AG04450 (cell line): ENCODE results near the gene ATP6V0D1. TPM values are rescaled to one million over a fixed set of nuclear protein-coding genes. Genes with fewer than 3 reads are reported as not detected.
"Not testable (repeated sequence)": the region's sequence is repeated elsewhere in the genome, so short reads cannot be mapped to it uniquely, and the experiment has no call there.

Experiments used
- CTCF ChIA-PET: fragments of 300-600, 350-600 bp; formaldehyde crosslinking; extraction: SDS; loops from one replicate; lab custom pipeline; 2022; ENCODE audit warnings: antibody characterized with exemption, inconsistent platforms; lab: Charles Lee
- POLR2A ChIA-PET: fragments of 350-600 bp; formaldehyde crosslinking; extraction: SDS; loops from one replicate; lab custom pipeline; 2021; ENCODE audit warnings: antibody characterized with exemption, inconsistent platforms; lab: Yijun Ruan, JAX
- DNase-seq: peaks from one replicate; pipeline ENCODE4 v3.0.0-alpha.2; 2011; ENCODE audit warnings: low read depth, low spot score
- H3K27ac ChIP-seq: one replicate; pipeline ENCODE4 v1.5.1; 2012; ENCODE audit warnings: low read depth, low read length, control low read depth
- H3K27me3 ChIP-seq: one replicate; pipeline ENCODE4 v1.6.0; 2012; ENCODE audit warnings: low read length; ENCODE audit not compliant: control insufficient read depth, insufficient read depth
- H3K4me3 ChIP-seq: 2 replicates; pipeline ENCODE4 v1.5.1; 2011; ENCODE audit warnings: mild to moderate bottlenecking, low read depth, low read length, control low read depth
- H3K9me3 ChIP-seq: 2 replicates; pipeline ENCODE4 v1.5.1; 2012; ENCODE audit warnings: low read length; ENCODE audit not compliant: control insufficient read depth, insufficient read depth
- polyA plus RNA-seq: library from polyadenylated mRNA; depleted of rRNA; stranded (reverse); fragments of >200 nt; gene quantifications from 2 replicates; pipeline ENCODE4 v1.2.3, GENCODE V29; 2011
- TF ChIP-seq, protein P1 (sequence below): IDR thresholded peaks from 2 replicates; pipeline ENCODE4 v1.5.1; 2011; ENCODE audit warnings: low read depth, low read length, control low read depth, inconsistent platforms

Gene ATP6V0D1
- polyA plus RNA-seq, 1 experiment = 101 TPM

DNA sequence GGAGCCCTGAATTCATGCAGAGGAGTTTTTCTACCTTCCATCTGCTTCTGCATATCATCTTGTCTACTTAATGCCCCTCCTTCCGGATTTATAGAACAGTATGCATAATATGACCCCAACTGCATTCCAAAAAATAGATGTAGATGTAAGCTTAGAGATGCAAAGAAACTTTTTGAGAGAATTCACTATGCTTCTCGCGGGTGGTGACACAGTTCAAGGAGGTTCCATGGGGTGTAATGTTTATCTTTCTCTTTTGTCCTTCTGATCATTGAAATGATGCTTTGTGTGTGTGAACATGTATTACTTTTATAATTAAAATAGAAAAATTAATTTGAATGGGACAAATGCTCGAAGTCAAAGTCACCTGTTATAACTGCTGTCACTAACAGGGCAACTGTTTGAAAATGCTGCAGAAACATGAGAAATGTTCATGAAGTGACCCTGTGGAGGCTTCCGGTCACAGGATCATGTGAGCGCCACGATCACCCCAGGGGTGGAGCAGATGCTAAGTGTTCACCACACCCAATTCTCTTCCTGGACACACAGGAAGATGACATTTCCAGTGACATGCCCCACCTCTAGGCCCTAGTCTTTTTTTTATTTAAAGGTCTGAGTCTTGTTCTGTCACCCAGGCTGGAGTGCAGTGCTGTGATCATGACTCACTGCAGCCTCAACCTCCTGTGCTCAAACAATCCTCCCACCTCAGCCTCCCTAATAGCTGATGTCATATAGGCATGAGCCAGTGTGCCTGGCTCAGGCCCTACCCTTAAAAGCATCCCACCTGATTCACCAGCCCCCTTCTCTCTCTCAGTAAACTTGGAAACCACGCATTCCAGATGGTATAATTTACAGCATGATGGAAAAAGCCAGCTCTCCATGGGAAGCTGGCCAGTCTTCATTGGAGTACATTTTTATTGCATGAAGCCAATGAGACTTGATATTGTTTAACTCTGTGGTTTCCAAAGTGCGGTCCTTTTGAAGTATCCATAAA is 23.4 kb upstream of the ATP6V0D1 start:
- CTCF ChIA-PET = interaction anchor here (0.6 to 1.7 kb wide), 3 partner anchors 10 to 21 kb away, joined by 3 to 14 read pairs (median 5); no protein-coding TSS in a partner anchor

DNA sequence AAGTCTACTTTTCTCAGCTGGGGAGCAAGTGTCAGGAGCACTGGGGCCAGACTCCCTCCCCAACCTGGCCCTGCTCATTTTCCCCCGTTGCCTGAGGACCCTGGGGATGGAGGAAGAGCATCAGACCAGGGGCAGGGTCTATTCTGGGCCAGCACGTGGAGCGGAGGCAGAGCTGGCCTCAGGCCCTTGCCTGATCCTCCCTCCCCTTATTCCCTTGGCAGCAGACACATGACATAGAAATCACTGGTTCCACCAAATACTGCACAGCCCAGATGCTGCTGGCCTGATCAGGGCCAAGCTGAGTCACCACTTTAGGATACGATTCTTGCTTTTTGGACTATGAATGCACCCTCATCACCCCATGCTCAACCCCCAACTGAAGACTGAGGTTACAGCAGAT is 18.1 kb upstream of the ATP6V0D1 start:
- POLR2A ChIA-PET = no interaction called here
- Histone ChIP-seq H3K27ac (no peak overlapping the region), H3K27me3 (no peaks in the 10 kb centered on the region), H3K4me3 (no peak overlapping the region), H3K9me3 (no peaks in the 10 kb centered on the region)
- TF ChIP-seq, protein P1, sequence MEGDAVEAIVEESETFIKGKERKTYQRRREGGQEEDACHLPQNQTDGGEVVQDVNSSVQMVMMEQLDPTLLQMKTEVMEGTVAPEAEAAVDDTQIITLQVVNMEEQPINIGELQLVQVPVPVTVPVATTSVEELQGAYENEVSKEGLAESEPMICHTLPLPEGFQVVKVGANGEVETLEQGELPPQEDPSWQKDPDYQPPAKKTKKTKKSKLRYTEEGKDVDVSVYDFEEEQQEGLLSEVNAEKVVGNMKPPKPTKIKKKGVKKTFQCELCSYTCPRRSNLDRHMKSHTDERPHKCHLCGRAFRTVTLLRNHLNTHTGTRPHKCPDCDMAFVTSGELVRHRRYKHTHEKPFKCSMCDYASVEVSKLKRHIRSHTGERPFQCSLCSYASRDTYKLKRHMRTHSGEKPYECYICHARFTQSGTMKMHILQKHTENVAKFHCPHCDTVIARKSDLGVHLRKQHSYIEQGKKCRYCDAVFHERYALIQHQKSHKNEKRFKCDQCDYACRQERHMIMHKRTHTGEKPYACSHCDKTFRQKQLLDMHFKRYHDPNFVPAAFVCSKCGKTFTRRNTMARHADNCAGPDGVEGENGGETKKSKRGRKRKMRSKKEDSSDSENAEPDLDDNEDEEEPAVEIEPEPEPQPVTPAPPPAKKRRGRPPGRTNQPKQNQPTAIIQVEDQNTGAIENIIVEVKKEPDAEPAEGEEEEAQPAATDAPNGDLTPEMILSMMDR = no peak
- no peak for DNase-seq
- CTCF ChIA-PET = interaction anchor here (10.4 kb wide), 1 partner anchor 15 kb away, joined by 91 read pairs; no protein-coding TSS in a partner anchor

More for the DNA sequence above, 23.4 kb upstream of the ATP6V0D1 start:
- H3K4me3 ChIP-seq = no peak overlapping the region
- POLR2A ChIA-PET = no interaction called here
- no peak for DNase-seq
- no peaks in the 10 kb centered on the region for H3K27me3 ChIP-seq
- H3K27ac ChIP-seq = no peak overlapping the region
- TF ChIP-seq, protein P1 = no peak
- no peaks in the 10 kb centered on the region for H3K9me3 ChIP-seq

- DNase-seq = no peak
- H3K27ac ChIP-seq = no peak overlapping the region
- no peak overlapping the region for H3K4me3 ChIP-seq
- H3K9me3 ChIP-seq = no peaks in the 10 kb centered on the region
- CTCF ChIA-PET = interaction anchor here (0.6 to 10.4 kb wide), 11 partner anchors 9 to 753 kb away, joined by 3 to 91 read pairs (median 3); partner anchors contain the start of genes AGRP and ATP6V0D1
- TF ChIP-seq, protein P1 = no peak
- no peaks in the 10 kb centered on the region for H3K27me3 ChIP-seq
- POLR2A ChIA-PET = interaction anchor here (1.5 kb wide), 1 partner anchor 24 kb away, joined by 7 read pairs; no protein-coding TSS in a partner anchor
Observed at GRCh38 chr16:67490335-67491096, 9.6 kb upstream of the ATP6V0D1 start.

DNA sequence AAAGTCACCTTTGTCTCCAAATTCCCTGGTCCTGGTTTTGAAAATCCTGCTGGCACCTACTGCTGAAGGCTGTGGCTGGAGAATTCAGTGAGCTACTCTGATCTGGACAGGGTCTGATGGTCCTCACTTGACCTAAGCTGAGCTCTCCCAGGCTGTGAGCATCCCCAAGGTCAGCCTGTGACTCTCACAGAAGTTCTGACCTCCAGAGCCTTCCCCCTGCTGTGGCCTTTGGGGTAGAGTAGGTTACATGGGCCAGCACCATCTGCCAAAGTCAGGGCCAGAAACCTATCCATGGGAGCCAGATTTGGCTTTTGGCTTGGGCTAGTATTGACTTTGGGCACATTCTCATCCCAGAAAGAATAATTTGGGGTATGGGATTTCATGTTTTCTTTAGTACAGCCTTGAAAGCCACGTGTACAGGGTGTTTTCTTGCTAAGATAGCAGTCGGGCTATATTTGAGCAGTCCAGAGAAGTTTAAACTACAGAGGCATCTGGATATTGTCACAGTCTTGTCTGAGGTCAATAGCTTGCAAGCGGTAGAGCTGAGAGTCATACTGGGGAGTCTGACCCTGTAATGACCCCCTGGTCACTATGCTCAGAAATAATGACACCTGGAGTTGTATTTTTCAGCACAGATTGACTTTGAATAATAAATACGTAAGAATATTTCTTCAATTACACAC is 8.6 kb upstream of the ATP6V0D1 start:
- Histone ChIP-seq H3K27ac (no peak overlapping the region), H3K27me3 (no peaks in the 10 kb centered on the region), H3K9me3 (no peaks in the 10 kb centered on the region), H3K4me3 (no peak overlapping the region)
- CTCF ChIA-PET = interaction anchor here (0.6 to 10.4 kb wide), 6 partner anchors 8 to 634 kb away, joined by 3 to 91 read pairs (median 22); partner anchors contain the start of genes AGRP and ATP6V0D1
- TF ChIP-seq, protein P1 = no peak
- POLR2A ChIA-PET = interaction anchor here (1.5 kb wide), 1 partner anchor 24 kb away, joined by 7 read pairs; no protein-coding TSS in a partner anchor
- no peak for DNase-seq

- H3K9me3 ChIP-seq, POLR2A ChIA-PET, H3K27ac ChIP-seq, H3K27me3 ChIP-seq, H3K4me3 ChIP-seq, DNase-seq: not testable (repeated sequence)
- CTCF ChIA-PET = interaction anchor here (1.7 to 6.2 kb wide), 2 partner anchors 26 to 33 kb away, joined by 5 to 41 read pairs; no protein-coding TSS in a partner anchor
Observed at GRCh38 chr16:67487561-67487960, 6.6 kb upstream of the ATP6V0D1 start.
